KOPT-K1 (cell line): ENCODE measurements around the gene YTHDF1.

Source experiments
- H3K27ac ChIP-seq: fragments of 200-600 bp; sonication (generic); 2 replicates; pipeline ENCODE4 v1.5.1; 2016; ENCODE audit warnings: antibody characterized with exemption, mild to moderate bottlenecking, low read depth, low read length; ENCODE audit not compliant: poor library complexity, severe bottlenecking
- H3K36me3 ChIP-seq: fragments of 200-600 bp; sonication (generic); 2 replicates; pipeline ENCODE4 v1.5.1; 2017; ENCODE audit warnings: antibody characterized with exemption, mild to moderate bottlenecking, low read length, moderate library complexity; ENCODE audit not compliant: insufficient read depth
- H3K9me3 ChIP-seq: fragments of 200-600 bp; sonication (generic); 2 replicates; pipeline ENCODE4 v1.5.1; 2017; ENCODE audit warnings: antibody characterized with exemption, low read length, mild to moderate bottlenecking; ENCODE audit not compliant: insufficient read depth, poor library complexity, severe bottlenecking

Gene YTHDF1

DNA sequence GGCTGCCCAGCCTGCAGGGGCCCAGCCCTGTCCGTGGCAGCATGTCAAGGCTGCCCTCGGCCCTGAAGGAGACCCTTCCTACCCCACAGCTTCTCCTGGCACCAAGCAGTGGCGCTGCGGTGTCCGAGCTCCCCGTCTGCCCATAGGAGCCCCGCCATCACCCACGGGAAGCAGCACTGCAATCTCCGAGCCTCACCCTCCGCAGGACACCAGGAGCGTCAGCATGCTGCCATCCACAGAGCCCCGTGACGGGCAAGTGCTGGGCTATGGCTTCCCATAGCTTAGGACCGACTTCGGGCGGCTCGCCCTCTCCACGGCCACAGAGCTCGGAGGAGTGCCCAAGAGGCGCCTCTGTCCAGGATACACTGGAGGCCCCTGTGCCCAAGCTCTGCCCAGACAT lies 25.1 kb downstream of the YTHDF1 start:
- Histone ChIP-seq H3K9me3 (no peaks in the 10 kb centered on the region), H3K27ac (no peak overlapping the region), H3K36me3 (peaks cover 21% of the 10 kb centered on the region)

DNA sequence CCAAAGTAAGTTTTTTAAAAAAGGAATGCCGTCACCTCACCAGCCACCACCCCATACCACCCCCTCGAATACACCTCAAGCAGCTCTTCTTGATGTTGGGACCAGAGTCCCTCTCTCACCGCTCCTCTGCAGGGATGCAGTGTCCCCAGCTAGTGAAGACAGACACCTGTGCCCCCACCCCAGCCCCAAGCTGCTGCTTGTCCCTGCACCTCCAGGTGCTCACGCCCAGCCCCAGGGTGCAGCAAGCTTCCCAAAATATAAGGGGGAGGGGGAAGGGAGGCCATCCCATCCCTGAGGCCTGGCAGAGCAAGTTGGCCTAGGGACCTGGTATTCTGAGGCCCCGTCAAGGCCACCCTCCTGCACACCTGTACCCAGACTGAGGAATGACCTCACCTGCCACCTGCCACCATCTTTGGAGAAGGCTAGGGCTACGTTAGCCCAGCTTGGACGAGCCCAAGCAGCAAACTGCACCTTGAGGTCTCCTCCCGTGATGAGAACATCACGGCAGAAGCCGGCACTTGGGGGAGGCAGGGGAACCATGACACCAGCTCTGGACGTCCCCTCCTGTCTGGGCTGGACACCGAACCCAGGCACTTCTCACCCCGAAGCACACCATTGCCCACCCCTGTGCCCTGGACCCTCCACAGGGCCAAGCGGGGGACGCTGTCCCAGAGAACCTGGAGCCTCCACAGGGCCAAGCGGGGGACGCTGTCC lies 25.9 kb downstream of the YTHDF1 start:
- H3K9me3 ChIP-seq = no peaks in the 10 kb centered on the region
- H3K36me3 ChIP-seq = peaks cover 13% of the 10 kb centered on the region
- H3K27ac ChIP-seq = no peak overlapping the region

DNA sequence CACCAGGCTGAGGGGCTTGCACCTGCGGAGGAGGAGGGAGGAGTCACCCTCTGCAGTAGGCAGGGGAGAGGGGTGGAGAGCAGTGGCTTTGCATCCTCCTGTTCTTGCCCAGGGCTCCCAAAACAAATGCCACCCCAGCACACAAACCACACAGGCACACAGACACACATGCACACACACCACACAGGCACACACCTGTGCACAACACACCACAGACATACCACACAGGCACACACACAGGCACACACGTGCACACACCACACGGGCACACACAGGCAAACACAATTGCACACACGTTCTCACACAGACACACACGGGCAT lies 26.6 kb downstream of the YTHDF1 start:
- peaks cover 6% of the 10 kb centered on the region for H3K36me3 ChIP-seq
- no peak overlapping the region for H3K27ac ChIP-seq
- no peaks in the 10 kb centered on the region for H3K9me3 ChIP-seq

DNA sequence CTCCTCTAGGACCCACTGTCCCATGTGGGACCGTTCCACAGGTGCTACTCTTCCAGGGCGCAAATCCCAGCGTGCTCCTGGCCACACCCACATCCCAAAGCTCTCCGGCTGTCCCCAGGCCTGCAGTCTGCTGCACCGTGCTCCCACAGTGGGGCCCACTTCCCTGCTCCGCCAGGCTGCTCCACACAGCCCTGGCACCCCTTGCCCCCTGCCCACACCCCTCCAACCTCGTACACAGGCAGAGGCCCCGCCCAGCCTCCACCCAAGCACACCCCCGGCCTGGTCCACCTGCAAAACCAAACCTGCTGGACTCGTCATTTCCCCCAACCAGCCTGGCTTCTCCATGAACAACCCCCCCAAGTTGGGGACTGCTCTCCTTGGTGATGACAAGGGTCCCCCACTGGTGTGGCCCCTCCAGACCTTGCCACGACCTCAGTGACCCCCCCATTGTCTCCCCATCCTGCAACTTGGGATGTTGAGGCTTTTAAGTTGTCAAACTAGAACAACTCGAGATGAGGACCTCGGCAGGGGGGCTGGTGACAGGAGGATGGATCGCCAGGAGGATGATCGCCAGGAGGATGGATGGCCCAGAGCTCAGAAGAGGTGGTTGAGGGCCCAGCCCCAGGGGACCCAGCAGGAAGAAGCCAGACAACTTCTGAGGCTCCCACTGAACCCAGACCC lies 27.1 kb downstream of the YTHDF1 start:
- 0 out of 2 replicates have a peak, but pooled peaks cover under 1% of the 10 kb centered on the region for H3K36me3 ChIP-seq
- H3K9me3 ChIP-seq = no peaks in the 10 kb centered on the region
- no peak overlapping the region for H3K27ac ChIP-seq

DNA sequence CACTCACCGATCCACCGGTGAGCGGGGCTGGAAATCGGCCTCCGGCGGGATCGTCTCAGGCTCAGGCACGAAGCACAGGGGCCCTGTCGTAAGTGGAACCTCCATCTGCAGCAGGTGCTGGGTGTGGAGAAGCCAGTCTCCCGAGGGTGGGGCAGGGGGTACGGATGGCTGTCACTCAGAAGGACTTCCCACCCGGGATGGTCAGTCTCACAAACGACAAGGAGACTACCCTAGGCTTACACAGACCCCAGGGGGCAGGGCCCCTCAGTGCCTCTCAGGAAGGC lies 27.8 kb downstream of the YTHDF1 start:
- no peak overlapping the region for H3K27ac ChIP-seq
- H3K9me3 ChIP-seq = no peaks in the 10 kb centered on the region
- no peaks in the 10 kb centered on the region for H3K36me3 ChIP-seq

DNA sequence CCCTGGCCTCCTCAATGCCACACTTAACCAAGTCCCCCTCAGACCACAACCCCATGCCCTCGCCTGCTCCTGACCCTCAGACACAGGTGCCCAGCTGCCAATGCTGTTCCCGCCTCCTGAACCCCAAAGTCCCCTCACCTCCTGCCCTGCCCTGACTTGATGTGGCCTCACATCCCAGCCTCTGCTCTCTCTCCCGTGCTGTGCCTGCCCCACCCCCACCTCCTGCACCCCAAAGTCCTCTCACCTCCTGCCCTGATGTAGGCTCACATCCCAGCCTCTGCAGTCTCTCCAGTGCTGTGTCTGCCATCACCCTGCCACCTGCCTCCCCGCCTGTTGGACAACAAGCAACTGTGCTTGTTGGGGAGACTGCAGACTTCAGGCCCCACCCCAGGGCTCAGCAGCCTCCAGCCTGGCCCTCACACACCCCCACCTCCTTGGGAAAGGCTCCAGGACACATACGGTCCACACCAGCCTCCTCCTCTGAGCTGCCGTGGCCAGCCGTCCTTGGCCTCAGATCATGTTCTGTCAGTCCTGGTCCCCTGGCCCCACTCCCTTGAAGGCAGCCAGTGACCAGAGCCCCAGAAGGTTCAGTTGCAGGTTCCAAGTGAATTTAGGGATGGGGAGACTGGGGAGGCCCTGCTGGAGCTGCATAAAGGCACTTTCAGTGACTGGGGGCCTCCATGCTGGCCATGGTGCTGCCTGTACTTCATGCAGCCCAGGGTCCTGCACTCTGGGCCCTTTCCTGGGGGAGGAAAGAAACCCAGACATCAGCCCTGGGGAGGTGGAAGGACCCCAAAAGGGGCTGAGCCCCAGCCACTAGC lies 28.4 kb downstream of the YTHDF1 start:
- H3K36me3 ChIP-seq = no peaks in the 10 kb centered on the region
- H3K27ac ChIP-seq = no peak overlapping the region
- no peaks in the 10 kb centered on the region for H3K9me3 ChIP-seq

DNA sequence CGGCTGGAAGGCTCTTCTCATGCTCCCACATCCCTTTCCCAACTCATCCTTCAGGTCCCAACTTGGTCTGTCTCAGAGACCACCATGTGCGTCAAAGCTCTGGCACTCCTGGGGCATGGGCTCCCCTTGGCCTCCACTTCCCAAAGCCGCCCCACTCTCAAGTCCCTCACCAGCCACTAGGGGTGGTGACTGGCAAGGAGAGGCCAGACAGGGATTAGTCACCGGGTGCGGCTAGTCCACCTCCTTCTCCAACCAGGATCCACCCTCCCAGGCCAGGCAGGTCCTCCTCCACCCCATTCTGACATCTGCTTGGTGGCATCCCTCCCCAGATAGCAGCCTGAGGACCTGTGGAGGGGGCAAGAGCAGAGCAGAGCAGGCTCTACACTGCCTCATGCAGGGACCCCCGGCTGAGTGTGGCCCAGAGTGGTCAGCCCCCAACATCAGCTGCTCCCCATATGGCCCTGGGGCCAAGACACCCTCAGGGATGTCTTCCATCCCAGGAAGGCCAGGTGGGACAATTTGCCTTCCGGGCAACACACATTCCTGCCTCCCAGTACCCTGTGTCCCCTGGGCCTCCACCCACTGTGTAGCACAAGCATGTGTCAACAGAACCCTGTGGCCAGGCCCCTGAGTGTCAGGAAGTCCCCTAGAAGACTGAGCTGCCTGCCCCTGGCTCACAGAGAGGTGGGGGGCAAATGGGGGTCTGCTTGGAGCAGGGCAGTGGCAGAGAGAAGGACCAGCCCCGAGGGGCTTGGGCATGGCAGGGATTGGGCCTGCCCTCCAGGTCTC lies 29.2 kb downstream of the YTHDF1 start:
- no peak overlapping the region for H3K27ac ChIP-seq
- H3K36me3 ChIP-seq = no peaks in the 10 kb centered on the region
- H3K9me3 ChIP-seq = no peaks in the 10 kb centered on the region

DNA sequence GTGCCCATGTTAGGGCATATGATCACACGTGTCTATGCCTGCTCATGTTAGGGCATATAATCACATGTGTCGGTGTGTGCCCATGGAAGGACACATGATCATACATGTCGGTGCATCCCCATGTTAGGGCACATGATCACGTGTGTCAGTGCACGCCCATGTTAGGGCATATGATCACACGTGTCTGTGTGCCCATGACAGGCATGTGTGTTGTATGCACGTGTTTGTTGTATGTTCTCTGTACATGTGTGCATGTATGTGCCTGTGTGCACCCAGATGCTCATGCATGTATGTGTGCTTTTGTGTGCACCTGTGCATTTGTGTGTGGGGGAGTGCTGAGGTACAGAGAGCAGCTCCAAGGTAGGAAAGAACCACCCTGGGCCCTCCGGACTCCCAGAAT lies 29.8 kb downstream of the YTHDF1 start:
- Histone ChIP-seq H3K9me3 (no peaks in the 10 kb centered on the region), H3K27ac (no peak overlapping the region)

DNA sequence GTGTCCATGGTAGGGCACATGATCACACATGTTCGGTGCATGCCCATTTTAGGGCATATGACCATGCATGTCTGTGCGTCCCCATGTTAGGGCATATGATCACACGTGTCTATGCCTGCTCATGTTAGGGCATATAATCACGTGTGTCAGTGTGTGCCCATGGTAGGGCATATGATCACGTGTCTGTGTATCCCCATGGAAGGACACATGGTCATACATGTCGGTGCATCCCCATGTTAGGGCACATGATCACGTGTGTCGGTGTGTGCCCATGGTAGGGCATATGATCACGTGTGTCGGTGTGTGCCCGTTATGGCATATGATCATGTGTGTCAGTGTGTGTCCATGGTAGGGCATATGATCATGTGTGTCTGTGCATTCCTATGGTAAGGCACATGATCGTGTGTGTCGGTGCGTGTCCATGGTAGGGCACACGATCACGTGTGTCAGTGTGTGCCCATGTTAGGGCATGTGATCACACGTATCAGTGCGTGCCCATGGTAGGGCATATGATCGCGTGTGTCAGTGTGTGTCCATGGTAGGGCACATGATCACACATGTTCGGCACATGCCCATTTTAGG lies 30.6 kb downstream of the YTHDF1 start:
- no peaks in the 10 kb centered on the region for H3K9me3 ChIP-seq
- H3K27ac ChIP-seq = no peak overlapping the region
- no peaks in the 10 kb centered on the region for H3K36me3 ChIP-seq

More for the DNA sequence above, 29.8 kb downstream of the YTHDF1 start:
- H3K36me3 ChIP-seq = no peaks in the 10 kb centered on the region

DNA sequence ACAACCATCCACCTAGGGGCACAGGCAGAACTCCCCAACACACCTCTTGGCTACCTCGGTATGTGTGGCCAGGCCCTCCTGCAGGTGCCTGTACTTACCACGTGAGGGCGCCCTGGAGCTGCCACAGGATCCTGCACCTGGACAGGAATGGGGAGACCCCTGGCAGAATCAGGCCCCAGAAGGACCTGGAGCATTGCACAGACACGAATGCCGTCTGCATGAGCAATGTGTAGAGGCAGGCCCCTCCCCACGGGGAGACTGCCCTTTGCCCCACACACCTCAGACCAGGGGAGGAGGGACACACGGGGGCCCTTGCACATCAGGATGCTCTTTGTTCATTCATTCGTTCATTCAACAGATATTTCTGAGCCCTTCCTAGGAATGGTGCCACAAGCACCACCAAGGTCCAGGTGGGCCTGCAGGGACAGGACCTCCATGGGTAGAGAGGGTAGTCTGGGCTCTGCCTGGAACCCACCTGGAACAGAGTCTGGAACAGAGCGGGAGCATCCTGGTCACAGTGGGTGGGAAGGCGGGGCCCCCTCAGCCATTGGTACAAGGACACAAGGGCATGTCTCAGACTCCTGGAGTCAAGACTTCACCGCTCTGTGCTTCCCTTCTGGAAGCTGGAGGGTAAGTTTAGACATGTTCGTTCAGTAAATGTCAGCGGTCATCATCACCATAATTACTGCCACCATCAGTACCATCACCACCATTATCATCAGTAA lies 32.3 kb downstream of the YTHDF1 start:
- Histone ChIP-seq H3K36me3 (no peaks in the 10 kb centered on the region), H3K27ac (no peak overlapping the region), H3K9me3 (no peaks in the 10 kb centered on the region)

DNA sequence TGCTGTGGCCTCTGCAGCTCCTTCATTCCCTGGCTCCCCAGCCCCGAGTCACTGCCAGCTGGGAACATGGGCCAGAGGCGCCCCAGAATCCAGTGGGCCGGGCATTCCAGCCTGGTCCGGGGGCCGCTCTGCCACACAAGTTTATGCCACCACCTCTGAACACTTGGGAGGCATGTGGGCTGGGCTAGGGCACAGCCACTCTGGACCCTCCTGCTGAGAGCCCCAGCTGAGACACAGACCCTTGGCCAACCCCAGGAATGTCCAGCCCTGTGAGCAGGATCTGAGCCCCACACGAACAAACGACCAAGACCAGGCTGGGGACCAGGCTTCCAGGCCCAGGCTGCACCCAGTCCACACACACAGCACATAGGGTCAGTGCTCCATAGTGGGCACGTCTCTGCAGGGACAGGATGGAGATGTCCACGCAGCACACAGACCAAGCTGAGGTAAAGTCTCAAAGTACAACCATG lies 33.0 kb downstream of the YTHDF1 start:
- H3K9me3 ChIP-seq = no peaks in the 10 kb centered on the region
- H3K36me3 ChIP-seq = no peaks in the 10 kb centered on the region
- H3K27ac ChIP-seq = no peak overlapping the region

DNA sequence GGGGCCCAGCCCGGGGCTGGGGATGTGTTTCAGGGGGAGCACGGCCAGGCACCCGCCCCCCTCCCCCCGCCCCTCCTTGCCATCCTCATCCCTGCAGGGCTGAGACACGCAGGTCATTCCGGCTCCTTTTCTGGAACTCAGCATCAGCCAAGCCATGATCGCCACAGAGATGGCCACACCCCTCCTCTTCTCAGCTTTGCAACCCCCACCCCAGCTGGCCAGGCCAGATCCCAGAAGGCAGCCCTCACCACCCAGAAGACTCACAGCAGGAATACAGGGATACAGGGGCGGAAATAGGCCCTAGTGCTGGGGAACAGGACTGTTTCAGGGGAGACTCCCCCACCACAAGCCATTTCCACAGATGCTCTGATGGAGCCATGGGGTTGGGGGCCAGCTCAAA lies 33.5 kb downstream of the YTHDF1 start:
- no peaks in the 10 kb centered on the region for H3K9me3 ChIP-seq
- no peak overlapping the region for H3K27ac ChIP-seq
- H3K36me3 ChIP-seq = no peaks in the 10 kb centered on the region

DNA sequence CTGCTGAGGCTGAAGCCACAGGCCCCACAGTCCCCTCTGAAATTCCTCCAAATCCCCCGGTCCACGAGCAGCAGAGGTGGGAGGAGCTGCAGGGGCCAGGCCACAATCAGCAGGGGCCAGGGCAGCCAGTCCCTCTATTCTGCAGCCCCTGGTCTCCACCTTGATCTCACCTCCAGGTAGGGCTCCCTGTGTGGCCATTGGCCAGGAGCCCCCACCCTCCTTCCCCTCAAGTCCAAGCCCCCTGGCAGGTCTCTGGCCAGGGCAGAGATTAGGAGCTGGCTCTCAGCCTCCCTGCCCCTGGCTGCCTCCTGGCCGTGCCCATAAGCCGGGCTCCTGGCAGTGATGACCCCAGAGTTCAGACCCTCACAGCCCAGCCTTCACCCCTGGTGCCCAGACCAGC lies 34.7 kb downstream of the YTHDF1 start:
- Histone ChIP-seq H3K9me3 (no peaks in the 10 kb centered on the region), H3K36me3 (no peaks in the 10 kb centered on the region), H3K27ac (no peak overlapping the region)

DNA sequence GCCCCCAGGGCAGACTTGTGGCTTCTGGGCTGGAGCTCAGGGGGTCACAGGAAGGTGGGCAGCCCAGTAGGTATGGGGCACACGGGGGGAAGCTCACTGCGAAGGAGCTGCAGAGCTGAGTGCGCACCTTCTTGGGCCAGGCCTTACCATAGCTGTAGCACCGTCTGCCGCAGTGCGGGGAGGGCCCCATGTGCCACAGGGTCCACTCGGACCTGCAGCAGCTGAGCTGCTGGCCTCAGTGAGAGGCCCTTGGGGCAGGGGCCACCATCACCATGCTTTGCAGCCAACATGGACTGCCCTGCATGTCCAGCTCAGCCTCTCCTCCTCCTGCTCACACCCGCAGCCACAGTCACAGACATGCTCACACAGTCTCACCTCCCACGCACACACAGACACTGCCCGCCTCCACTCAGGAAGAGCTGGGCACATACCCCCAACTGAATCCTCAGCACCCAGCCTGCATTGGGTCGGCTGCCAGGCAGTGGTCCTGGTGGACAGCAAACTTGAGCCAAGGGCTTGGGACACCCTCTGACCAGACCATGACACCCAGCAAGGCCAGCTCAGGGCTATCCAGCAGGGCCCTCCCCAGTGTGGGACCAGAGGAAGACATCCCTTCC lies 35.3 kb downstream of the YTHDF1 start:
- Histone ChIP-seq H3K9me3 (no peaks in the 10 kb centered on the region), H3K36me3 (no peaks in the 10 kb centered on the region), H3K27ac (no peak overlapping the region)
